NAMALWA (cell line): ENCODE measurements around the gene IRF1.
"Not testable (repeated sequence)": the region's sequence is repeated elsewhere in the genome, so short reads cannot be mapped to it uniquely, and the experiment has no call there.

Experiments
- DNase-seq: peaks from one replicate; pipeline ENCODE4 v3.0.0-alpha.2; 2015; ENCODE audit warnings: low spot score

Gene IRF1

GRCh38 chr5:132490484-132491367, at the start of gene IRF1:
Gene IRF1, minus strand, starts transcription at chr5:132490773. Its CDS starts 1,295 bp downstream, at chr5:132489478.
- DNase-seq = peak; percentile 96

GRCh38 chr5:132540149-132540548, 49.6 kb upstream of the IRF1 start:
- DNase-seq = no peak

GRCh38 chr5:132539716-132540115, 49.1 kb upstream of the IRF1 start:
- DNase-seq = no peak

- DNase-seq = no peak
Observed at GRCh38 chr5:132530946-132531345, 40.4 kb upstream of the IRF1 start.

- DNase-seq = peak; percentile 26
Observed at GRCh38 chr5:132528866-132529634, 38.5 kb upstream of the IRF1 start.

GRCh38 chr5:132528021-132528420, 37.4 kb upstream of the IRF1 start:
- DNase-seq = no peak

GRCh38 chr5:132526974-132527564, 36.5 kb upstream of the IRF1 start:
- DNase-seq = no peak

GRCh38 chr5:132526290-132526973, 35.9 kb upstream of the IRF1 start:
- peak; percentile 78 for DNase-seq

GRCh38 chr5:132525299-132525724, 34.7 kb upstream of the IRF1 start:
- peak; percentile 45 for DNase-seq

- not testable (repeated sequence) for DNase-seq
Observed at GRCh38 chr5:132524877-132525276, 34.3 kb upstream of the IRF1 start.

- DNase-seq = not testable (repeated sequence)
Observed at GRCh38 chr5:132522067-132522466, 31.5 kb upstream of the IRF1 start.

GRCh38 chr5:132513618-132514336, 23.2 kb upstream of the IRF1 start:
- not testable (repeated sequence) for DNase-seq

- DNase-seq = no peak
Observed at GRCh38 chr5:132510076-132510475, 19.5 kb upstream of the IRF1 start.

GRCh38 chr5:132506094-132506692, 15.6 kb upstream of the IRF1 start:
- DNase-seq = peak; percentile 73

- DNase-seq = no peak
Observed at GRCh38 chr5:132505641-132506040, 15.1 kb upstream of the IRF1 start.

- no peak for DNase-seq
Observed at GRCh38 chr5:132504746-132505145, 14.2 kb upstream of the IRF1 start.

- no peak for DNase-seq
Observed at GRCh38 chr5:132503244-132503643, 12.7 kb upstream of the IRF1 start.

- no peak for DNase-seq
Observed at GRCh38 chr5:132501961-132502931, 11.7 kb upstream of the IRF1 start.

GRCh38 chr5:132501629-132501956, 11.0 kb upstream of the IRF1 start:
- DNase-seq = no peak
